ENCODE results near the gene CBFA2T3.
A peak's percentile ranks its signal among the peaks of the same experiment; 100 is the strongest.
"Not testable (repeated sequence)": the region's sequence is repeated elsewhere in the genome, so short reads cannot be mapped to it uniquely, and the experiment has no call there.

CBFA2T3 gene

GRCh38 chr16:89012622-89012995 lies 35.6 kb upstream of the CBFA2T3 start:
- no peak for DNase-seq

- no peak for DNase-seq
Observed at GRCh38 chr16:89011909-89012621, 35.1 kb upstream of the CBFA2T3 start.

- DNase-seq, result no peak
Observed at GRCh38 chr16:89010210-89010925, 33.4 kb upstream of the CBFA2T3 start.

- DNase-seq, result no peak
Observed at GRCh38 chr16:89009343-89010209, 32.6 kb upstream of the CBFA2T3 start.

DNA sequence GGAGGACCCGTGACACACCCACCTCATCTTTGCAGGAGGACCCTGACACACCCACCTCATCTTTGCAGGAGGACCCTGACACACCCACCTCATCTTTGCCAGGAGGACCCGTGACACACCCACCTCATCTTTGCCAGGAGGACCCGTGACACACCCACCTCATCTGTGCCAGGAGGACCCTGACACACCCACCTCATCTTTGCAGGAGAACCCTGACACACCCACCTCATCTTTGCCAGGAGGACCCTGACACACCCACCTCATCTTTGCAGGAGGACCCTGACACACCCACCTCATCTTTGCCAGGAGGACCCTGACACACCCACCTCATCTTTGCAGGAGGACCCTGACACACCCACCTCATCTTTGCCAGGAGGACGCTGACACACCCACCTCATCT lies 31.8 kb upstream of the CBFA2T3 start:
- not testable (repeated sequence) for DNase-seq

GRCh38 chr16:89007371-89008249 lies 30.6 kb upstream of the CBFA2T3 start:
- no peak for DNase-seq

DNA sequence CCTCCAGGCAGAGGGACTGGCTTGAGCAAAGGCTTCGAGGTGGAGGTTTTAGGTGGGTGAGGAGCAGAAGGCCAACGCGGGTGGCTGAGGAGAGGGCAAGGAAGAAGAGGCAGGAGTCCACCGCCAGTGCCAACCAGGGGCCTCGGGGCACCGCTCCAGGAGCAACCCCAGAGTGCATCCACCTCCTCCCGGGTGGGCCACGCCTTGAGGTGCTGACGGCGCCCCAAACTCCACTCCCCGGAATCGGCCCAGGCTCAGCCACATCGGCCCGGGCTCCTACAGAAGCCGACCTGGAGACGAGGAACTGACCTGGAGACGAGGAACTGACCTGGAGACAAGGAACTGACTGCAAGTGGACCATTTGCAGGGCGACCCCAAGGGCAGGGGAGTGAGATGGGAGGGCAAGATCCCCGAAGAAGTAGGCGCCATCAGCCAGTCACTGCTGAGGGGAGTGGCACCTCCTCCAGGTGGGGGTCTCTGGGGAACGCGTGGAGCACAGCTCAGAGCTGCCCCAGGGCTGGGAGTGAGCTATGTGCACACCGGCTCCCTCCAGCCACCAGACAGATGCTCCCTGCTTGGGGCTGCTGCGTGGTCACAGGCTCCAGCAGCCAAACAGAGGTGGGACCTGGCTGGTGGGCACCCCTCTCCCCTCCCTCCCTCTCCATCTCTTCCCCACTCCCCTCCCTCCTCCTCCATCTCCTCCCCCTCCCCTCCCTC lies 29.2 kb upstream of the CBFA2T3 start:
- no peak for DNase-seq

GRCh38 chr16:89005201-89006035 lies 28.4 kb upstream of the CBFA2T3 start:
- no peak for DNase-seq

GRCh38 chr16:89004209-89004831 lies 27.3 kb upstream of the CBFA2T3 start:
- DNase-seq, result no peak

- no peak for DNase-seq
Observed at GRCh38 chr16:89003831-89004208, 26.8 kb upstream of the CBFA2T3 start.

DNA sequence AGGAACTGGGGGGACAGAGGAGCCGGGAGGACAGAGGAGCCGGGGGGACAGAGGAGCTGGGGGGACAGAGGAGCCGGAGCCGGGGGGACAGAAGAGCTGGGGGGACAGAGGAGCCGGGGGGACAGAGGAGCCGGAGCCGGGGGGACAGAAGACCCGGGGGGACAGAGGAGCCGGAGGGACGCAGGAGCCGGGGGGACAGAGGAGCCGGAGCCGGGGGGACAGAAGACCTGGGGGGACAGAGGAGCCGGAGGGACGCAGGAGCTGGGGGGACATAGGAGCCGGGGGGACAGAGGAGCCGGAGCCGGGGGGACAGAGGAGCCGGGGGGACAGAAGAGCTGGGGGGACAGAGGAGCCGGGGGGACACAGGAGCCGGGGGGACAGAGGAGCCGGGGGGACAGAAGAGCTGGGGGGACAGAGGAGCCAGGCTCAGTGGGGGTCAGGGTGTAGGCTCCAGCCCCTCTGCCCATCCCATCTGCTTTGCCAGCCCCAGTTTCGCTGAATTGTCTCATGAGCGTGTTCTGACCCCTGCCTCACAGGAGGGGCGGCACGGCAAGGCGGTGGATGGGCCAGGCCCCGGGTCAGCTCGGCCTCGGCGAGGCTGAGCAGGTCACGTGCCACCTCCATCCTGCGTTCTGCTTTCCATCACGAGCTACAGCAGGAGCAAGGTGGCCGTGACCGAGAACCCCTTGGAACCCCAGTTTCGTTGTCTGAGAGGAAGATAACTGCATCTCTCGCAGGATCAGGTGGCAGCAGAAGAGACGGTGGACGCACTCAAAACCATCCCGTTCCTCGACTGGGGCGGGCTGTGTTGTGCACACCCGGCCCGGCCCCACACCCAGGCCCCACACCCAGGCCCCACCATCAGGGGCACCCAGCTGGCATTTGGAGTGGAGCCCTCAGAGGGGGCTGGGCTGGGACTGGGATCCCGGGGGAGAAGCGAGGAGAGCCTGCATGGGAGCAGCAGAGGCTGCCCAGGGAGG lies 26.1 kb upstream of the CBFA2T3 start:
- peak; percentile 53 for DNase-seq

- DNase-seq, result not testable (repeated sequence)
Observed at GRCh38 chr16:89002081-89002480, 25.1 kb upstream of the CBFA2T3 start.

- DNase-seq, result no peak
Observed at GRCh38 chr16:89001117-89002027, 24.4 kb upstream of the CBFA2T3 start.

- DNase-seq, result no peak
Observed at GRCh38 chr16:89000207-89000959, 23.4 kb upstream of the CBFA2T3 start.

DNA sequence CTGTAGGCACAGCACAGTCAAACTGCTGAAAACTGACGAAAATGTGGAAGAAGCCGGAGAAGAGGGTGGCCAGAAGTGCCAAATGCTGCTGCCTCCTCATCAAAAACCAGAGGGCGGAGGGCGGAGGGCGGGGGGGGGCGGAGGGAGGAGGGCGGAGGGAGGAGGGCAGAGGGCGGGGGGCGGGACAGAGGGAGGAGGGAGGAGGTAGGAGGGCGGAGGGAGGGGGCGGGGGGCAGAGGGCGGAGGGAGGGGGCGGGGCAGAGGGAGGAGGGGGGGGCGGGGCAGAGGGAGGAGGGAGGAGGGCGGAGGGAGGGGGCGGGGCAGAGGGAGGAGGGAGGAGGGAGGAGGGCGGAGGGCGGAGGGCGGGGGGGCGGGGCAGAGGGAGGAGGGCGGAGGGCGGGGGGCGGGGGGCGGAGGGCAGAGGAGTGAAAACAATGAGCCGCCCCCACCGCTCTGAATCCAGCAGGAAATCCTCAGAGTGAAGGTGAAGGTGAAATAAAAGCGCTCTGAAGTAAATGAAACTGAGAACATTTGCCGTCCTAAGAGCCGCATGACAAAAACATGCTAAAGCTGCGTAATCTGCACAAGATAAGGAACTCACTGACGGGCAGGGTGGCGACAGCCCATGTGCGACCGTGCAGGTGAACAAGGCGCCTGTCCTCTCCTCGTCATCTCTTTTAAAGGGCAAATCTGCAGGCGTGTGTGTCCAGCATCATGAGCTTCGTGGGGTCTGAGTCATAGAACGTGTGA lies 22.6 kb upstream of the CBFA2T3 start:
- DNase-seq, result no peak

DNA sequence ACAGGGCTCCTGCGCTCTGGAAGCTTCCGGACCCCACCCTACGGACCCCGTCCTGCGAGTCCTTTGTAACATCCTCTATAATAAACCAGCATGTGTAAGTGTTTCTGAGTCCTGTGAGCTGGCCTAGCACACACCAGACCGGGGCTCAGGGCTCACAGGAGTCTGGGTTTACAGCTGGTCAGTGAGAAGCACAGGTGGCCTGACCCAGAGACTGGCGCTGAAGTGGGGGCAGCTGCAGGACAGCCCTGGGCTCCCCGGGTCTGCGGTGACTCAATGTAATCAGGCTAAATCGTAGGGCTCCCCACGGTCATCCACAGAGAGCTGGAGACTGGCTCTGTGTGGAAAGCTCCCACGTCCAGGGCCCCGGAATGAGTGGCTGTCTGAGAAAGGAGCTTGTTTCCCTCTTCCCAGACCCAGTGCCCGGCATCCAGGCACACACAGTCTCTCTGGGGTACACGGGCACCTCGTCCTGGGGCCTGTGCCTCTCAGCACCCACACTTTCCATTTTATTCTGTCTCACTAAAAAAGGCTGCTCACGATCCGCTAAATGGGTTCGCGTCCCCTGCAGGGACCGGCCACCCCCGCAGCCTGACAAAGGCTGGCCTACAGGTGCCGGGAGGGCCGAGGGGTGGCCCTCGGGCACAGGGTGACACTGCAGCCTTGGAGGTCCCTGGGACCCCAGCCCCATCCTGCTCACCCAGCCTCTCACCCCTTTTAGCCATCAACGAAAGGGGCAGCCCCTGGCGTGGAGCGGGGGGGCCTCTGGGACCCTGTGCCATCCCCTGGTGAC lies 18.9 kb upstream of the CBFA2T3 start:
- DNase-seq, result no peak
